K562 (cell line): Measurements from ENCODE around the gene EML6. TPM values are rescaled to one million over a fixed set of nuclear protein-coding genes. Genes with fewer than 3 reads are reported as not detected.
A peak's percentile ranks its signal among the peaks of the same experiment; 100 is the strongest.

ENCODE experiments used
- ATAC-seq: fragments of 200-7000 bp; cut with Tn5 transposase; 3 replicates; pipeline ENCODE4 v1.9.1; 2020; ENCODE audit warnings: moderate library complexity
- BruUV-seq: library from RNA; stranded (reverse); fragments of 400-500 nt; replicated peaks from 2 replicates; lab custom pipeline; 2021; lab: Mats Ljungman, UMichigan
- CTCF ChIA-PET: fragments of 300-600 bp; formaldehyde crosslinking; extraction: SDS; loops from one replicate; lab custom pipeline; 2021; ENCODE audit warnings: low intra/inter-chr PET ratio; lab: Yijun Ruan, JAX
- POLR2A ChIA-PET: fragments of 300-600, 350-650 bp; sonication (Branson Sonifier 250); formaldehyde crosslinking; extraction: SDS; loops from one replicate; lab custom pipeline; 2021; ENCODE audit warnings: antibody characterized with exemption, inconsistent platforms; lab: Yijun Ruan, JAX
- DNase-seq, 4 experiments: peaks; one replicate each; pipeline versions ENCODE4 v3.0.0 to v3.0.0-alpha.2; 2011 to 2018; ENCODE audit warnings: low spot score in 3 of 4, mixed read lengths in 3 of 4; ENCODE audit errors: extremely low read depth in 1 of 4
- FAIRE-seq: peaks from 2 replicates; lab custom pipeline; 2011; peaks lifted over from hg19 to GRCh38; lab: Jason Lieb, UNC
- H2AFZ ChIP-seq: 2 replicates; pipeline ENCODE4 v1.6.0; 2011; ENCODE audit warnings: low read depth, low read length, control low read depth, inconsistent platforms
- H3K27ac ChIP-seq: fragments of 200-600 bp; 3 replicates; pipeline ENCODE4 v1.8.0; 2011; ENCODE audit warnings: low read depth, mild to moderate bottlenecking, control low read depth, inconsistent platforms, low read length, moderate library complexity, mixed read lengths; ENCODE audit errors: extremely low read depth
- H3K27me3 ChIP-seq, 2 experiments: fragments of 300-600 bp in 1 of 2; 2 replicates in 1 of 2; 3 replicates in 1 of 2; pipeline versions ENCODE4 v1.6.0 to v1.8.0; 2011; ENCODE audit warnings: inconsistent platforms in 2 of 2, low read length in 2 of 2, mild to moderate bottlenecking in 1 of 2, mixed read lengths in 1 of 2, moderate library complexity in 1 of 2; ENCODE audit not compliant: control insufficient read depth in 2 of 2, insufficient read depth in 2 of 2
- H3K36me3 ChIP-seq: fragments of 300-600 bp; 3 replicates; pipeline ENCODE4 v1.8.0; 2011; ENCODE audit warnings: mild to moderate bottlenecking, low read length, inconsistent platforms; ENCODE audit not compliant: control insufficient read depth, insufficient read depth
- H3K4me1 ChIP-seq, 2 experiments: fragments of 200-600 bp in 1 of 2; replicated peaks in 1 of 2; 2 replicates in 1 of 2; 3 replicates in 1 of 2; pipeline versions ENCODE4 v1.5.1 to v1.8.0; 2011; ENCODE audit warnings: inconsistent platforms in 2 of 2, low read length in 2 of 2, mild to moderate bottlenecking in 1 of 2, mixed read lengths in 1 of 2, moderate library complexity in 1 of 2; ENCODE audit not compliant: control insufficient read depth in 2 of 2, insufficient read depth in 2 of 2
- H3K4me2 ChIP-seq: 2 replicates; pipeline ENCODE4 v1.6.1; 2011; ENCODE audit warnings: low read length, control low read depth, inconsistent platforms, mixed read lengths; ENCODE audit not compliant: insufficient read depth
- H3K4me3 ChIP-seq: fragments of 200-600 bp; sonication (generic), shearing (Covaris generic); 2 replicates; pipeline ENCODE4 v1.5.1; 2016; ENCODE audit warnings: control low read depth, inconsistent platforms
- H3K79me2 ChIP-seq: fragments of 200-600 bp; 3 replicates; pipeline ENCODE4 v1.8.0; 2011; ENCODE audit warnings: low read length, inconsistent platforms; ENCODE audit not compliant: control insufficient read depth, insufficient read depth
- H3K9ac ChIP-seq, 2 experiments: 2 replicates each; pipeline versions ENCODE4 v1.6.0 to v1.6.1; 2011; ENCODE audit warnings: low read depth in 2 of 2, low read length in 2 of 2, control low read depth in 1 of 2, inconsistent platforms in 1 of 2, mild to moderate bottlenecking in 1 of 2, mixed read lengths in 1 of 2; ENCODE audit not compliant: insufficient read depth in 1 of 2
- H3K9me1 ChIP-seq: one replicate; pipeline ENCODE4 v1.6.0; 2011; ENCODE audit warnings: inconsistent platforms, mild to moderate bottlenecking, low read length, moderate library complexity; ENCODE audit not compliant: control insufficient read depth, insufficient read depth
- H3K9me3 ChIP-seq: replicated peaks from 2 replicates; pipeline ENCODE4 v1.5.1; 2011; ENCODE audit warnings: low read depth, low read length, inconsistent platforms; ENCODE audit not compliant: control insufficient read depth, insufficient read depth
- H4K20me1 ChIP-seq: replicated peaks from 2 replicates; pipeline ENCODE4 v1.6.1; 2011; ENCODE audit warnings: low read length, inconsistent platforms, mixed read lengths; ENCODE audit not compliant: control insufficient read depth, insufficient read depth
- BDP1 ChIP-seq: IDR thresholded peaks from 3 replicates; pipeline ENCODE4 v1.6.1; 2011; ENCODE audit not compliant: insufficient read length, insufficient read depth
- CBFA2T3 ChIP-seq: fragments of 450-650 bp; IDR thresholded peaks from 2 replicates; pipeline ENCODE4 v1.6.1; 2017
- HDAC1 ChIP-seq, 2 experiments: fragments of 450-650 bp; IDR thresholded peaks; 2 replicates each; pipeline ENCODE4 v1.6.1; 2016 to 2017; ENCODE audit warnings: inconsistent platforms in 1 of 2, mild to moderate bottlenecking in 1 of 2, moderate library complexity in 1 of 2
- KLF10 ChIP-seq: fragments of 250-450 bp; sonication (Bioruptor Pico); IDR thresholded peaks from 2 replicates; pipeline ENCODE4 v1.6.1; 2021; ENCODE audit warnings: matching md5 sums
- MTA3 ChIP-seq: fragments of 450-650 bp; formaldehyde crosslinking; IDR thresholded peaks from 2 replicates; pipeline ENCODE4 v1.6.1; 2017; ENCODE audit warnings: mild to moderate bottlenecking, borderline replicate concordance
- PHB2 ChIP-seq: fragments of 450-650 bp; IDR thresholded peaks from 2 replicates; pipeline ENCODE4 v1.6.1; 2017; ENCODE audit warnings: low read depth
- RBM15 ChIP-seq: fragments of 200-400 bp; formaldehyde crosslinking; IDR thresholded peaks from 2 replicates; pipeline ENCODE4 v1.6.1; 2018; ENCODE audit warnings: mild to moderate bottlenecking, low read length, moderate library complexity; ENCODE audit not compliant: insufficient read depth
- RBM39 ChIP-seq: fragments of 200-400 bp; formaldehyde crosslinking; optimal IDR thresholded peaks from 2 replicates; pipeline ENCODE3; 2018; ENCODE audit warnings: low read depth, low read length
- SMARCA5 ChIP-seq: fragments of 450-650 bp; IDR thresholded peaks from 2 replicates; pipeline ENCODE4 v1.6.1; 2016
- WGBS: fragments of 100-300 bp; shearing (Covaris generic); methylation state at CpG from one replicate; pipeline ENCODE4 v1.1.6; 2016; ENCODE audit warnings: low coverage, mixed read lengths; ENCODE audit not compliant: insufficient coverage; ENCODE audit errors: missing lambda C conversion rate; 5-methylcytosine and 5-hydroxymethylcytosine counted together
- in situ Hi-C: fragments of 300-500 bp; cut with MboI; formaldehyde crosslinking; loops from 4 replicates; pipeline ENCODE4 v1.15.0; 2018; ENCODE audit warnings: inconsistent platforms, mixed read lengths
- intact Hi-C: fragments of 100-400 bp; cut with micrococcal nuclease; formaldehyde crosslinking; loops from 2 replicates; pipeline ENCODE4 v1.14.2; 2022
- polyA plus RNA-seq, 8 experiments: library from polyadenylated mRNA; depleted of rRNA in 4 of 8; stranded (reverse) in 5 of 8; unstranded in 3 of 8; fragments of >200 nt; fragmentation: Nextera tagmentation in 2 of 8; fragmentation: Illumina TruSeq in 1 of 8; extraction: Ambion mirVana in 2 of 8; extraction: Trizol in 1 of 8; gene quantifications; 2 replicates each; pipeline versions ENCODE4 v1.2.1 to v1.2.3, GENCODE V29; 2011 to 2014; ENCODE audit warnings: inconsistent platforms in 1 of 8, missing spikeins in 1 of 8
- total RNA-seq, 7 experiments: library from RNA; depleted of rRNA in 6 of 7; stranded (reverse); fragments of >200 nt in 6 of 7; fragmentation: Illumina TruSeq in 2 of 7; extraction: Trizol in 2 of 7; gene quantifications; 2 replicates each; pipeline versions ENCODE4 v1.2.1 to v1.2.3, GENCODE V29; 2011 to 2021; ENCODE audit warnings: low replicate concordance in 1 of 7
- TF ChIP-seq, protein P1 (sequence below): fragments of 450-650 bp; IDR thresholded peaks from 2 replicates; pipeline ENCODE4 v1.6.1; 2017; ENCODE audit warnings: antibody characterized with exemption, mild to moderate bottlenecking
- TF ChIP-seq, protein P2 (sequence below), 2 experiments: fragments of 450-650 bp; IDR thresholded peaks; 2 replicates each; pipeline ENCODE4 v1.6.1; 2016
- TF ChIP-seq, protein P3 (sequence below): IDR thresholded peaks from 2 replicates; pipeline ENCODE4 v1.6.1; 2016; ENCODE audit warnings: missing genetic modification characterization, missing compliant biosample characterization

EML6 gene
- total and polyA plus RNA-seq, 9 of the 15 experiments (the other 6 are each of a cell fraction or from before 2014, with no cell fraction given) = 0.07 to 0.56 (median 0.25) TPM

DNA sequence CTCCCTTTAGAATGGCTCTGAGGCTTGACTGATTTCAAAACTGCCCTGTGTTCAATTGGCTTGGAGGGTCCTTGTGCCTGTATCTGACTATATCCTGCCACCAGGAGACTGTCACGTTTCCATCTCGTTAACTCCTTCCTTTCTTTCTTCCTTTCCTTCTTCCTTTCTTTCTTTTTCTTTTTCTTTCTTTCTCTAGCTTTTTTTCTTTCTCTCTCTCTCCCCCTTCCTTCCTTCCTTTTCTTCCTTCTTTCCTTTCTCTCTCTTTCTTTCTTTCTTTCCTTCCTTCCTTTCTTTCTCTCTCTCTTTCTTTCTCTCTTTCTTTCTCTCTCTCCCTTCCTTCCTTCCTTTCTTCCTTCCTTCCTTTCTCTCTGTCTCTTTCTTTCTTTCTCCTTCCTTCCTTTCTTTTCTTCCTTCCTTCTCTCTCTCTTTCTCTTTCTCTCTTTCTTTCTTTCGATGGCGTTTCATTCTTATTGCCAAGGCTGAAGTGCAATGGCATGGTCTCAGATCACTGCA is 38.1 kb upstream of the EML6 start (continued):
- TF ChIP-seq, protein P1, sequence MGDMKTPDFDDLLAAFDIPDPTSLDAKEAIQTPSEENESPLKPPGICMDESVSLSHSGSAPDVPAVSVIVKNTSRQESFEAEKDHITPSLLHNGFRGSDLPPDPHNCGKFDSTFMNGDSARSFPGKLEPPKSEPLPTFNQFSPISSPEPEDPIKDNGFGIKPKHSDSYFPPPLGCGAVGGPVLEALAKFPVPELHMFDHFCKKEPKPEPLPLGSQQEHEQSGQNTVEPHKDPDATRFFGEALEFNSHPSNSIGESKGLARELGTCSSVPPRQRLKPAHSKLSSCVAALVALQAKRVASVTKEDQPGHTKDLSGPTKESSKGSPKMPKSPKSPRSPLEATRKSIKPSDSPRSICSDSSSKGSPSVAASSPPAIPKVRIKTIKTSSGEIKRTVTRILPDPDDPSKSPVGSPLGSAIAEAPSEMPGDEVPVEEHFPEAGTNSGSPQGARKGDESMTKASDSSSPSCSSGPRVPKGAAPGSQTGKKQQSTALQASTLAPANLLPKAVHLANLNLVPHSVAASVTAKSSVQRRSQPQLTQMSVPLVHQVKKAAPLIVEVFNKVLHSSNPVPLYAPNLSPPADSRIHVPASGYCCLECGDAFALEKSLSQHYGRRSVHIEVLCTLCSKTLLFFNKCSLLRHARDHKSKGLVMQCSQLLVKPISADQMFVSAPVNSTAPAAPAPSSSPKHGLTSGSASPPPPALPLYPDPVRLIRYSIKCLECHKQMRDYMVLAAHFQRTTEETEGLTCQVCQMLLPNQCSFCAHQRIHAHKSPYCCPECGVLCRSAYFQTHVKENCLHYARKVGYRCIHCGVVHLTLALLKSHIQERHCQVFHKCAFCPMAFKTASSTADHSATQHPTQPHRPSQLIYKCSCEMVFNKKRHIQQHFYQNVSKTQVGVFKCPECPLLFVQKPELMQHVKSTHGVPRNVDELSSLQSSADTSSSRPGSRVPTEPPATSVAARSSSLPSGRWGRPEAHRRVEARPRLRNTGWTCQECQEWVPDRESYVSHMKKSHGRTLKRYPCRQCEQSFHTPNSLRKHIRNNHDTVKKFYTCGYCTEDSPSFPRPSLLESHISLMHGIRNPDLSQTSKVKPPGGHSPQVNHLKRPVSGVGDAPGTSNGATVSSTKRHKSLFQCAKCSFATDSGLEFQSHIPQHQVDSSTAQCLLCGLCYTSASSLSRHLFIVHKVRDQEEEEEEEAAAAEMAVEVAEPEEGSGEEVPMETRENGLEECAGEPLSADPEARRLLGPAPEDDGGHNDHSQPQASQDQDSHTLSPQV = no peak
- 0 out of 4 replicates have a peak, but pooled peaks of 1 of the 2 experiments have one; percentile 34 for TF ChIP-seq HDAC1 (IDR thresholded peaks at IDR 0.05)

DNA sequence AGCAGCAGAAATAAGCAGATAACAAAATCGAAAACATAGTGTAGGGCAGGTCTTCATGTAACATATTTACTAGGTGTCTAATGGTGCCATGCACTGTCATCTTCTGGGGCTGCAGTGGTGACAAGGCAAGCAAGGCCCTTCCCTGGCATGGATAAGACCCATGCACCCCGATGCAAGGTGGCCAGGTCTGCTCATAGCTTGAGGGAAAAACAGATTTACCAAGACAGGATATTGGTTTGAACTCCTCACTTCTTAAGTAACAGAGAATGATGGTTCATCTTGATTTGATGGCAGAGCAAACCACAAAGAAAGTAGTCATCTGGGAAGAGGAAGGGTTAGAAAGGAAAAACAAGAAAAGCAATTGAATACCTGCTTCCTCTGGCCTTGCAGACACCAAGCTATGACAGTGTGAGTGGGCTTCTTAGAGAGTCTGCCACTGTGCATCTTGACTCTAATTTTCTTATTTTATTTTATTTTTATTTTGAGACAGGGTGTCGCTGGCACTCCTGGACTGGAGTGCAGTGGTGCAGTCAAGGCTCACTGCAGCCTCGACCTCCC is 35.8 kb upstream of the EML6 start:
- H3K27ac ChIP-seq = no peak overlapping the region
- in situ Hi-C loops (no loop called here), intact Hi-C loops (no loop called here)
- H3K4me2 ChIP-seq = no peak overlapping the region
- POLR2A ChIA-PET = interaction anchor here (0.7 kb wide), 1 partner anchor 32 kb away, joined by 3 read pairs; no protein-coding TSS in a partner anchor
- H3K4me3 ChIP-seq = no peak overlapping the region
- no peaks in the 10 kb centered on the region for H3K9me3 ChIP-seq
- H3K36me3 ChIP-seq = no peaks in the 10 kb centered on the region
- no peak for FAIRE-seq
- peaks cover 13 to 19% of the 10 kb centered on the region in 2 experiments; a peak in 4 of 5 replicates for H3K27me3 ChIP-seq
- no peak for DNase-seq
- CTCF ChIA-PET = no interaction called here
- H3K79me2 ChIP-seq = no peaks in the 10 kb centered on the region
- H2AFZ ChIP-seq = no peak overlapping the region
- BruUV-seq = no TSS peak
- peaks cover 0 to 9% of the 10 kb centered on the region in 2 experiments; a peak in 3 of 5 replicates for H3K4me1 ChIP-seq
- H4K20me1 ChIP-seq = no peaks in the 10 kb centered on the region
- no peaks in the 10 kb centered on the region for H3K9me1 ChIP-seq
- H3K9ac ChIP-seq = no peak overlapping the region
- 2% methylated on average over 4 of the region's 4 CpGs for WGBS
- ATAC-seq = no peak
- TF ChIP-seq CBFA2T3 (no peak), RBM15 (no peak), PHB2 (no peak), BDP1 (no peak), SMARCA5 (no peak), KLF10 (CRISPR knock-in tag) (no peak), RBM39 (no peak), MTA3 (no peak)
- TF ChIP-seq, protein P2, sequence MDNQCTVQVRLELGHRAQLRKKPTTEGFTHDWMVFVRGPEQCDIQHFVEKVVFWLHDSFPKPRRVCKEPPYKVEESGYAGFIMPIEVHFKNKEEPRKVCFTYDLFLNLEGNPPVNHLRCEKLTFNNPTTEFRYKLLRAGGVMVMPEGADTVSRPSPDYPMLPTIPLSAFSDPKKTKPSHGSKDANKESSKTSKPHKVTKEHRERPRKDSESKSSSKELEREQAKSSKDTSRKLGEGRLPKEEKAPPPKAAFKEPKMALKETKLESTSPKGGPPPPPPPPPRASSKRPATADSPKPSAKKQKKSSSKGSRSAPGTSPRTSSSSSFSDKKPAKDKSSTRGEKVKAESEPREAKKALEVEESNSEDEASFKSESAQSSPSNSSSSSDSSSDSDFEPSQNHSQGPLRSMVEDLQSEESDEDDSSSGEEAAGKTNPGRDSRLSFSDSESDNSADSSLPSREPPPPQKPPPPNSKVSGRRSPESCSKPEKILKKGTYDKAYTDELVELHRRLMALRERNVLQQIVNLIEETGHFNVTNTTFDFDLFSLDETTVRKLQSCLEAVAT (IDR thresholded peaks at IDR 0.05) = no peak
- TF ChIP-seq, protein P3, sequence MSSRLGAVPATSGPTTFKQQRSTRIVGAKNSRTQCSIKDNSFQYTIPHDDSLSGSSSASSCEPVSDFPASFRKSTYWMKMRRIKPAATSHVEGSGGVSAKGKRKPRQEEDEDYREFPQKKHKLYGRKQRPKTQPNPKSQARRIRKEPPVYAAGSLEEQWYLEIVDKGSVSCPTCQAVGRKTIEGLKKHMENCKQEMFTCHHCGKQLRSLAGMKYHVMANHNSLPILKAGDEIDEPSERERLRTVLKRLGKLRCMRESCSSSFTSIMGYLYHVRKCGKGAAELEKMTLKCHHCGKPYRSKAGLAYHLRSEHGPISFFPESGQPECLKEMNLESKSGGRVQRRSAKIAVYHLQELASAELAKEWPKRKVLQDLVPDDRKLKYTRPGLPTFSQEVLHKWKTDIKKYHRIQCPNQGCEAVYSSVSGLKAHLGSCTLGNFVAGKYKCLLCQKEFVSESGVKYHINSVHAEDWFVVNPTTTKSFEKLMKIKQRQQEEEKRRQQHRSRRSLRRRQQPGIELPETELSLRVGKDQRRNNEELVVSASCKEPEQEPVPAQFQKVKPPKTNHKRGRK = no peak
